GM20431 (cell line): ENCODE data around the gene SLC27A5.
"Not testable (repeated sequence)": the region's sequence is repeated elsewhere in the genome, so short reads cannot be mapped to it uniquely, and the experiment has no call there.

Experiments
- in situ Hi-C: fragments of 300-500 bp; cut with MseI, MboI; formaldehyde crosslinking; loops from one replicate; pipeline ENCODE4 v1.15.0; 2020; ENCODE audit warnings: low sequenced_read_pairs; ENCODE audit not compliant: unreplicated experiment

The SLC27A5 gene

GRCh38 chr19:58473775-58474174, 38.0 kb downstream of the SLC27A5 start:
- in situ Hi-C loops = no loop called here

- in situ Hi-C loops = no loop called here
Observed at GRCh38 chr19:58471736-58472135, 40.1 kb downstream of the SLC27A5 start.

GRCh38 chr19:58470837-58471543, 40.8 kb downstream of the SLC27A5 start:
- in situ Hi-C loops = not testable (repeated sequence)

GRCh38 chr19:58469241-58470013, 42.4 kb downstream of the SLC27A5 start:
- in situ Hi-C loops = no loop called here

- in situ Hi-C loops = no loop called here
Observed at GRCh38 chr19:58468216-58468839, 43.5 kb downstream of the SLC27A5 start.

GRCh38 chr19:58466760-58467589, 44.8 kb downstream of the SLC27A5 start, which contains the start of gene ZNF324:
TSS of gene ZNF324 (plus strand) at chr19:58467080. CDS start at chr19:58469186, 2,106 bp downstream.
- in situ Hi-C loops = no loop called here

- in situ Hi-C loops = no loop called here
Observed at GRCh38 chr19:58466089-58466759, 45.6 kb downstream of the SLC27A5 start.

- in situ Hi-C loops = no loop called here
Observed at GRCh38 chr19:58460039-58460438, 51.8 kb downstream of the SLC27A5 start.

GRCh38 chr19:58456111-58456510, 55.7 kb downstream of the SLC27A5 start:
- in situ Hi-C loops = no loop called here

GRCh38 chr19:58455306-58455705, 56.5 kb downstream of the SLC27A5 start:
- in situ Hi-C loops = no loop called here

GRCh38 chr19:58453743-58454142, 58.0 kb downstream of the SLC27A5 start:
- in situ Hi-C loops = no loop called here

GRCh38 chr19:58451358-58452101, 60.3 kb downstream of the SLC27A5 start, which contains the start of gene ZNF324B:
TSS of gene ZNF324B (plus strand) at chr19:58451622. CDS start at chr19:58453702, 2,080 bp downstream.
- in situ Hi-C loops = no loop called here

- in situ Hi-C loops = no loop called here
Observed at GRCh38 chr19:58450856-58451357, 60.9 kb downstream of the SLC27A5 start.

GRCh38 chr19:58449980-58450379, 61.8 kb downstream of the SLC27A5 start:
- in situ Hi-C loops = not testable (repeated sequence)

GRCh38 chr19:58448860-58449259, 62.9 kb downstream of the SLC27A5 start:
- in situ Hi-C loops = not testable (repeated sequence)
